HG03342 (cell line): ENCODE results near the gene SNAPC5.
A peak's percentile ranks its signal among the peaks of the same experiment; 100 is the strongest.
"Not testable (repeated sequence)": the region's sequence is repeated elsewhere in the genome, so short reads cannot be mapped to it uniquely, and the experiment has no call there.

Experiments used
- ATAC-seq: cut with Tn5 transposase; IDR thresholded peaks from one replicate; pipeline ENCODE4 v1.9.1; 2021; ENCODE audit warnings: mild to moderate bottlenecking, moderate library complexity; ENCODE audit not compliant: unreplicated experiment

SNAPC5 gene, protein sequence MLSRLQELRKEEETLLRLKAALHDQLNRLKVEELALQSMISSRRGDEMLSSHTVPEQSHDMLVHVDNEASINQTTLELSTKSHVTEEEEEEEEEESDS

DNA sequence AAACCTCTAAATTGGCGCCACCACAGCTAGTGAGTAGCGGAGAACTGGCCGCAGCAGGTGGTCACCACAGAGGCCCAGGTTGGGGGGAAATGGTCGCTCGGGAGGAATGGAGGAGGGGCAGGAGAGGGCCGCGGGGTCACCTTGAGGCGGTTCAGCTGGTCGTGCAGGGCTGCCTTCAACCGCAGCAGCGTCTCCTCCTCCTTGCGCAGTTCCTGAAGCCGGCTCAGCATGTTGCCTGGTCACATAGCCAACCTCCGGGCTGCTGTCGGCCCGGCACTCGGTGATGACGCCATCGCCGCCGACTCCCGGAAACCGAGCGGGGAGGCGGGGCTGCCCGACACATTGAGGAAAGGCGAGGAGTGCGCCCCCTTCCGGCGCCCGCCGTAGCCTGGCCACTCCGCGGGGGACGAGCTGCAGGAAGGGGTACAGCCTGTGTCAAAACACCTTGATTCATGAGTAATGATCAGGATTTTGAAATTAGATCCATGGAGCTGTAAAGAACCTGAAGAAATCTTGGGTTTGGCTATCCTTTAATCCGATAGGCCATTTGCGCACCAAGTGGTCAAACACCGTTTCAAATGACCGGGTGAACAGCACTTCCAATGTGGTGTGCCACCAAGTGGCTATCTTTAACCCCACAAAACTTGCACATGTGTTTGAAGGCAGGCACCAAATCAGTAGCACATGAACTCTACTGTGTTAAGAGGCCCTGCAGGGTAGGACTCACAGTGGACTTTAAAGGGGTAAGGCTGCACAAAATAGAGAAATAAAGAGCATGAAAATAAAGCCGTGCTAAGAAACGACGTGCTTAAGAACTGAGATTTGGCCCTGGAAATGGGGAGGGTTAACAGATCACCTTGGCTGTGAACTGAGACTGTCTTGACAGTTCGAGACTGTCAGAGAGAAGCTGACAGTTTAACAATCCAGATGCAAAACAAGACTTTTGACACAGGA, at the start of gene SNAPC5:
Gene SNAPC5, minus strand, starts transcription at position 261 of the 954 bp plus-strand sequence. Its CDS starts 31 bp downstream, at position 230.
- ATAC-seq = peak; percentile 82

DNA sequence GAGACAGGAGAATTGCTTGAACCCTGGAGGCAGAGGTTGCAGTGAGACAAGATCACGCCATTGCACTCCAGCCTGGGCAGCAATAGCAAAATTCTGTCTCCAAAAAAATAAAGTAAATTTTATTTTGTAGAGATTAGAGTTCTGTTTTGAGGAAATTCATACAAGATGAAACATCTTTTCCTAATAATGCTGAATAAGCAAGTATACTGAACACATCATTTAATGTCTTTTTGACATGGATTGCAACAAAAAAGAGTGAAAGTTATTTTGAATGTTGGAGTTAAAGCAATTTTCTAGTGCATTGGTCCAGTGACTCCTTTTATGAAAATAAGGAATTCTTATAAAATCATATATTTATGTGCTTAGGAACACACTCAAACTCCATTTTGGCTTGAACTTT, 47.7 kb upstream of the SNAPC5 start:
- ATAC-seq = no peak

DNA sequence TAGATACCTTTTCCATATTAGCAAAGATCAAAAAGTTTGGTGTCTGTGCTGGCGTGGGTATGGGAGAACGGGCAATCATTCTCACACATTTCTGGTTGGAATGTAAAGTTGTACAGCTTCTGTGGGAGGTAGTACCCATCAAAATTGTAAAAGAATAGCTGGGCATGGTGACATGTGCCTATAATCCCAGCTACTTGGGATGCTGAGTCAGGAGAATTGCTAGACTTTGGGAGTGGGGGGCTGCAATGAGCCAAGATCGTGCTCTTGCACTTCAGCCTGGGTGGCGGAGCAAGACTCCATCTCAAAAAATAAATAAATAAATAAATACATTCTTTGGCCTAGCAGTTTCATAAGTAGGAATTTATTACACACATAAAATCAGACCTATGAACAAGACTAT, 45.3 kb upstream of the SNAPC5 start:
- ATAC-seq = no peak

DNA sequence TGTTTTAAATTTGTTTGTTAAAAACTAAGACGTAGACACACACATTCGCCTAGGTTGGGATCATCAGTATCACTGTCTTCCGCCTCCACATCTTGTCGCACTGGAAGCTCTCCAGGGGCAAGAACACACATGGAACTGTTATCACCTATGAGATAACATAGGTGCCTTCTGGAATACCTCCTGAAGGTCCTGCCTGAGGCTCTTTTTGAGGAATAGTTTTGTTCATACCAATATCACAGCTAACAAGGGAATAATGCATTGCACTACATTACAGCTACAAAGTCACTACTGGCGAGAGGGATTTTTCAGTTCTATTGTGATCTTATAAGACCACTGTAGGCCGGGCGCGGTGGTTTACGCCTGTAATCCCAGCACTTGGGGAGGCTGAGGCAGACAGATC, 37.5 kb upstream of the SNAPC5 start:
- ATAC-seq = no peak

DNA sequence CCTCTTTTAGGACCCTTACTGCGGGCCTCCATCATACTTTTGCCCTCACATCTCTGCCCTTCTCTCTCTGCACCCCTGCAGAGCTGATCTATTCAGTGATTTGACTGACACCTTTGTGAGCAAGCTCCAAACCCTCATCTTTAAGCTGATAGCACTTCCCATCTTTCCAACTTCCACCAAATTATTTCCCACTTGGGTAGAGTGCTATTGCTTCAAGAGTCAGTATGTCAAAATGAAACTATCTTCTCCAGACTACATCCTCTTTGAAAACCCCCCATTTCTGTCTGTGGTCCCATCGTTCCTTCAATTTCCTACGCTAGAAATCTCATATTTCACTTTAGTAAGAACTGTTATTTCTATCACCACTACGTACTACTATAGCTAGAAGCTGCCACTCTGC, 27.3 kb upstream of the SNAPC5 start:
- ATAC-seq = no peak

DNA sequence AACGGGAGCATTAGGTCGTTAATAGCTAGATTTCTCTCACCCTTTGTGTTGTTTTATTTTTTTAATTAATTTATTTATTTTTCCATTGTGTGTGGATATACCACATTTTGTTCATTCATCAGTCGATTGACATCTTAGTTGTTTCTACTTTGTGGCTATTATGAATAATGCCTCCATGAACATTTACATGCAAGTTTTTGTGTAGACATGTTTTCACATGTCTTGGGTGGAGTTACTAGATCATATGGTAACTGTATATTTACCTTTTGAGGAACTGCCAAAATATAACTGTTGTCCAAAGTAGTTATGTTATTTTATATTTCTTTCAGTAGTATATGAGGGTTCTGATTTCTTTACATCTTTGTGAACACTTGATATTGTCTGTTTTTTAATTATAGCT, 26.4 kb upstream of the SNAPC5 start:
- ATAC-seq = no peak

DNA sequence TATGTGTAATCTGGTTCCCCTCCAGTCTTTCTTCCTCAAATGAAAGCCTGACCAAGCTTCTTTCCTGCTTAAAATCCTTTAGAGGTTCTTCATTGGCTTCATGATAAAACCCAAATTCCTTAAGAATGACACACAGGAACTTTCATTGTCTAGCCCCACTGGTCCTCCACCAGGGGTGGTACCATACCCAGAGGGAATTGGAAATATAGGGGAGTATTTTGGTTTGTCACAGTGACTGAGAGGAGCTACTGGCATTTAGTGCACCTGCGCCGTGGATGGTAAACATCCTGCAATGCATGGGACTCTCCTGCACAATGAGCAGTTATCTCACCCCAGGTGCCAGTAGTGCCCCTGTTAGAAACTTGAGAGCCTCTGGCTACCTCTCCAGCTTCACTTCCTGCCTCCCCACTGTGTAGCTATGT, 18.4 kb upstream of the SNAPC5 start:
- no peak for ATAC-seq

DNA sequence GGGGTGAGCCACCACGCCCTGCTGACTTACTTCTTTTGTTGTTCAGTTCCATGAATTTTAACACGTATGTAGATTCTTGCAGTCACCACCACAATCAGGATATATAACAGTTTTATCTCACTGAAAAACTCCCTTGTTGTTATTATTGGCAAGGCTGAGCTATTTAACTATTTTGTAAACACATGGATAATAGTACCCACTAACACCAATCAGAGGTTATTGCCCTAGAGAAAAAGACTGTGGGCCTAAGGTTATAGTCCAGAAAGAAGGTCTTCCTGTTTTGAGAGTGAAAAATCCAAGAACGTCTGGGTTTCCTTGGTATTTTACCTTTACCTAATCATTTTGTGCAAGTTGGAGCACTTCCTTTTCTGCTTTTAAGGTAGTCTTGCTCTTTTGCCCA, 17.0 kb upstream of the SNAPC5 start:
- ATAC-seq = no peak

DNA sequence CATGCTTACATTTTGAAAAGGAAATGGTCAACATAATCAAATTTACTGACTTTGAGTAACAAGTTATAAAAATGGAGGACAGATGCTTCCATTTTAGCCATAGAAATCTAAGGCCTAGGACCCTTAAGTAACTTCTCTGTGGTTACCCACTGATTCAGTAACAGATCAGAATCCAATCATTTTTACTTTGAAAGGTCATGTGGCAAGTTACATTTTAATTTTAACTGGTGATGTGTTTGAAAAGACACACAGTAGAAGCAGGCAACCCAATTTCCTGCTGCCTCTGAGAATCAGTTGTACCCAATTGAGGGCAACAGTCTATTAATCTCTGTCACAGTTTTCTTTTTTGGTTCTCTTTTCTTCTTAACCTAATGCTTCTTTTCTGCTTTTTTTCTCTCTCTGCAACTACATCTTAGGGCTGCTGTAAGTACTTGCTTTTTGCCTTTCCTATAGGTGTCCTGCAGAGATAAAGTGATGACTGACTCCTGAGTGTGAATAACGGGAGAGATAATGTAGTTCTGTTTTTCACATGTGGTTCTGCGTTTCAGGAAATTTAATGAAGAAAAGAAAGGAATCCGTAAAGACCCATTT, 10.8 kb upstream of the SNAPC5 start:
- ATAC-seq = no peak

DNA sequence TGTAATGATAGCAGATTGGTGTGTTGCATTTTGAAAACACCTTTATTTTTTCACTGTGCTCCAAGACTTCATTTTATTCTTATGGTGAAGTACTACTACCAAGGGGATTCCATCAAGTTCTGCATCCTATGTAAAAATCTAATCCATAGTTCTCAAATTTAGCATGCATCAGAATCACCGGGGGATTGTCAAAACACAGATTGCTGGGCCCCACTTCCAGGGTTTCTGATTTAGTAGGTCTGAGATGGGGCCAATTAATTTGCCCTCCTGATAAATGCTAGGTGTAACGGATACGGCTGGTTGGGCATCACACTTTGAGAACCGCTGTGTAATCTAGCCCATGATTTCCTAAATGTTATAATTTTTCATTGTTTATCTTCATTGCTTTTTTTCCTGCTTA, 8.3 kb upstream of the SNAPC5 start:
- no peak for ATAC-seq

DNA sequence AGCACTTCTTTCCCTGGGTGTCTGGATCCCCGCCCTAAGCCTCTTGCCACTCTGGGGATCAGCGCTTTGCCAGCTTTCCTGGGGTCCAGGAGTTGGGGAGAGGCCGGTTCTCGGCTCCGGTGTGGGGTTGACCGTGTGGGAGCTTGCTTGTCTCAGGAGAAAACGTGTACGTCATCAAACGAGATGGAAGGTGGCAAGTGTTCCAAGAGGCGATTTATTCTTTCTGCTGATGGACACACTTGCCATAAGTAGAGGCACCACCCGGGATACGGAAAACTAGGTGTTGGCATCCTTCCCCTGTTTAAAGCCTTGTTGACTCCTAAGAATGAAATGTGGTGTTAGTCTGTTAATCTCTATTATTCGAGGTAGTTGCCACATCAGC, 7.9 kb upstream of the SNAPC5 start:
- ATAC-seq = no peak

DNA sequence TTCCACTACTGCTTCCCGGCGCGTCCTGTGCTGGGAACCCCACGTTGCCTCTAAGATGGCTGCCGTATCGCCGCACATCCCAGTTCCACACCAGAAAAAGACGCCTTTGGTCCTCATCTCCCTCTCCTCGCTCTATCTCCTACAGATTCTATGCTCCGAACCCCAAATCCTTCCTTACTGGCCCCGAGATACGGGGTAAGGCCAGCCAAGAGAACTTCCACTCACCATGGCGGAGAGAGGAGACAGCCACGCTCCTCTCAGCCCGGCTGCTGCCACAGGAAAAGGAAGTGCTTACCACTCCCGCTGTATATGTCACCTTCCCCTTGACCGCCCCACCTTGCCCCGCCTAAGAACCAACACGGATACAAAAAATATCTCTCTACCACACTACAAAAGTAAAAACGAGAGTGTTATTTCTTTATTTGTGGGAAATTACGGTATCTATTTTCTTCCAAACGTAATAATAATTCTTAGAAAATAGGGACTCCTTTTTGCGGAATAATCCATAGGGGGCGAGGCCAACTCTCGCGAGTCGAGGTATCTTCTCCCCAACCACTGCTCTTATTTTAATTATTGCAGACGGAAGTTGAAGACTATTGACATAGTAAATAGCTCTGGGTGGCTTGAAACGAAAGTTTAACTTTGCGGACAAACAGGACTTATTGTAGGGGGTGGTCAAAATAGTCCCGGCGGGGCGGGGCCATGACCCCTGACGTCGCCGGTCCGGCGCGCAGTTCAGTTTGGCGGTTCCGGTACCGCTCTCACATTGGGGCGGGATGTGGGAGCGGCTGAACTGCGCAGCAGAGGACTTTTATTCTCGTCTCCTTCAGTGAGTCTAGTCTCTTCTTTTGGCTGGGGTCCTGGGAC, 7.2 kb upstream of the SNAPC5 start, which contains the start of the genes RPL4 and ZWILCH:
Gene RPL4, minus strand, starts transcription at position 293 of the 867 bp plus-strand sequence. Its CDS starts 65 bp downstream, at position 228.
Gene ZWILCH, plus strand, starts transcription at position 764 of the 867 bp plus-strand sequence. Its CDS starts 13 bp downstream, at position 777.
- peak; percentile 78 for ATAC-seq

DNA sequence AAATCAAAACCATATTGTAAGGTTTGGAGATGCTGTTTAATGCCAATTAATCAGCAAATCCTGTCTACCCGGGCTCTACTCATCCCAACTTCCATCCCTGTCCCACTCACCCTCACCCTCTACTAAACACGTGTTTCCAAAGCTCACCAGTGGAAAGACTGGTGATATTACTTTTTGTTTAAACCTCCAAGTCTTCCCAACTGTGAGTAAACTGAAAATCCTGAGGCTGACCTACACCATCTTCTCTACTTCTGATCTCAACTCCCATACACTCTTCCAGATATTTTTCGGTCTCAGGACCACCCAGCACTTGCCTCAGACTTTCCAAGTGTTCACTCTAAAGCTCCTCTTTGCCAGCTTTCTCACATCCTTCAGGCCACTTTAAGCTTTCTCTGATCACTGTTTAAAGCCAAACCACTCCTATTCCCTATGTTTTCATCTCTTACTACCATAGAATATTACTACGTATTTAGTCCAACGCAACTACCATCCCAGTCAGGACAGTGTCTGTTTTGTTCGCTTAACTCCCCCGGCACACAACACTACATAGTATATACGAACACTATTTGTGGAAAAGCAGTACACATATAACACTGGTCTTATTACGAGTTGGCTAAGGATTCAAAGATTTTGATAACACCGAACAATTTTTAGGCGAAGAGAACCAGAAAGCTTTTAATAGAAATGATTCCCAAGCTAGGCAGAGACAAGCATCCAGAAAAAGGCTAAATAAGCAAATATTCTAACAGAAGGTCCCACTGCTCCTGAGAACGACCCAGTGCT, 6.4 kb upstream of the SNAPC5 start:
- no peak for ATAC-seq

DNA sequence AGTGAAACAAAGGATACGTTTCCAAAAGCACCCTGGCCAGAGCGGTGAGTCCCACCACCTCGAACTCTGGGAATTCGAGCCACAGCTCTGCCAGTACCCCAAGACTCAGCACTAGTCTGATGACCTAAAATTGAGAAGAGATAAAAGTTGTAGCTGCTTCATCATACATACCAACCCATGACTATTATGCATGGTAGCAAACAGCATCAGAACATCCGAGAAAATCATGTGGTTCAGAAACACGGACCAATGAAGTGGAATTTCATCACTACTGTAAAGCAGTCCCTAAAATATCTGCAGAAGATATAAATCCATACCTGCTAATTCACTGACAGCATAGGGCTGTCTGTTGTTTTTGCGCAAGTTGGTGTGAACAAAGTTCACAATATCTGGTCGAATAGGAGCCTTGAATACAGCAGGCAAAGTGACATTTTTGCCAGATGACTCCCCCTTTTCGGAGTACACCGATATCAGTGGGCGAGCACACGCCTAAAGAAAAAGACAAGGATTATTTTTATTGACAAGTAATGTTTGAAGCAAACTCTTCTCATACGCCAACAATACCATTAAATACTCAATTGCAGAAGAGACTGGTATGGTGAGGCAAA, 5.6 kb upstream of the SNAPC5 start:
- not testable (repeated sequence) for ATAC-seq

DNA sequence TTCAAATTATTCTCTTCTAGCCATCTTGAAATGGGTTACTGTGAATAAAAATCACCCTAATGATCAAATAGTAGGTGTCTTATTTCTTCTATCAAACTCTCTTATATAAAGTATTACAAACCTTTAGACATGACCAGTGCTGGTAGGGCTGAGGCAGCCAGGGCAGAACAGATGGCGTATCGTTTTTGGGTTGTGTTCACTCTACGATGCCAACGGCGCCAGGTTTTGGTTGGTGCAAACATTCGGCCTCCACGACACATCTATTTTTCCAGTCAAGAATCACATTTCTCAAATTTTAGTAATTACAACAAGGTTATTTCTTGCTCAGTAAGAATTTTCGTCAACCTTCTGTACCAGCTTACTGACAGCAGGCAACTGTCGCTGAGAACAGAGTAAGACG, 4.9 kb upstream of the SNAPC5 start:
- ATAC-seq = no peak

DNA sequence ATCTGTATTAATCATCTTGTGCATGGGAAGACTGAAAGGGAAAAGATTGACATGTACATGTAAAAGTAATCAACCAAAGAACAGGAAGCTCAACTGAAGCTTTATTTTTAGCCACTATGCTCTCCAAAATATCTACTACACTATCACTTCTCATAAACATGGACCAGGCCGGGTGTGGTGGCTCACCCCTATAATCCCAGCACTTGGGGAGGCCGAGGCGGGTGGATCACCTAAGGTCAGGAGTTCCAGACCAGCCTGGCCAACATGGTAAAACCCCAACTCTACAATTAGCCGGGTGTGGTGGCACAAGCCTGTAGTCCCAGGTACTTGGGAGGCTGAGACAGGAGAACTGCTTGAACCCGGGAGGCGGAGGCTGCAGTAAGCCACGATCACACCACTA, 2.8 kb upstream of the SNAPC5 start:
- not testable (repeated sequence) for ATAC-seq

DNA sequence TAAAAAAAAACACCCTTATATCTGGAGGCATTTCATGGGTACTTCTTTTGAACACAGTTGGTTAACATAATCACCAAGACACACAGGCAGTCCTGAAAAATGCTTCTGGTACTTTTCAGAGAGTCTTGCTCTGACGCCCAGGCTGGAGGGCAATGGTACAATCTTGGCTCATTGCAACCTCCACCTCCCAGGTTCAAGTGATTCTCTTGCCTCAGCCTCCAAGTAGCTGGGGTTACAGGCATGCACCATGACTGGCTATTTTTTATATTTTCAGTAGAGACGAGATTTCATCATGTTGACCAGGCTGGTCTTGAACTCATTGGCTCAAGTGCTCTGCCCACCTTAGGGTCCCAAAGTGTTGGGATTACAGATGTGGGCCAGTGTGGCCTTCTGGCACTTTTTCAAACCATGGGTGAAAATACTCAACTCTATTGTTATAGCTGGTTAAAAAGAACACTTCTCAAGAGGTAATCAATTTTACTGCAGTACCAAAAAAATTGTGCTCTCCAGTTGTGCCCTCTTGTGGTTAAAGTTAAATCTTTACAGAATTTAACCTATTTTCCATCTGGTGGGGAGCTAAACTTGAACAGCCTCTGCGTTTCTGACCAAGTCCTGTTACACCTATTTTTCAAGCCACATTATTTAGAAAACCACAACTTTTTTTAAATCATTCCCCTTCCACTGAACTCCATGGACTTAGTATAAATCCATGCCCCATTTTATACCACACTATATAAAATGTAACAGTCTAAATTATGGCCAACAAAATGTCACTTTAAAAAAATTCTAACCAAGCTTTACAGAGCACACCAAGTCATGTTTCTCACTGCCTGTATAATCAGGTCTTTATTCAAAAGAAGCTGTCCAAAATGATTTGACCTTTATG, 1.2 kb upstream of the SNAPC5 start:
- no peak for ATAC-seq

DNA sequence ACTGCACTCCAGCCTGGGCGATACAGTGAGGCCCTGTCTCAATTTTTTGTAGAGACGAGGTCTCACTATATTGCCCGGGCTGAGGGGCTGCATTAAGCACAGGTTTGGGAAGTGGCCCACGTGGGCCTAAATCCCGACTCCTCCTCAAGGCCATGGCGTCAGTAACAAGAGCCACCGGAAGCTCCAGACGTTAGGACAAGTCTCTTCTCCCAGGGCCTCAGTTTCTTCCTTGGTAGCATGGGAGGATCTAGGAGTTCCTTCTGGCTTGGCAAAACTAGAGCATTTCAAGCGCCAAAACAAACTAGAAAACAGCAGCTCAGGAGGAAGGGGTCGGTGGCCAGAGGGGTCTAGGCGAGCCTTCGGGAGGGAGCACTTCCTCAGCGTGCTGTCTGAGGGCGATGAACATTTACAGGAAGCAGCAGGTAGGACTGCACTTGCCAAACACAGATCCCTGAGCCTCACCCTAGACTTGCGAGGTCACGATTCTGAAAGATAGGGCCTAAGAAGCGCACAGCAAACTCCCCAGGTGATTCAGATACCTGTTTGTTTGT, 536 bp downstream of the SNAPC5 start:
- ATAC-seq = peak; percentile 17
